Esophagus muscularis mucosa (tissue), 4 donors: ENCODE data around the gene KLHL42. TPM values are rescaled to one million over a fixed set of nuclear protein-coding genes. Genes with fewer than 3 reads are reported as not detected.

Experiments
- DNase-seq: peaks from one replicate; pipeline ENCODE4 v3.0.0-alpha.2; 2017; ENCODE audit errors: extremely low spot score
- H3K27ac ChIP-seq, 4 donors: fragments of 200-600 bp; sonication (generic); replicated peaks in 1 of 4; 1 replicate in 3 of 4; 2 replicates in 1 of 4; pipeline ENCODE4 v1.5.1; 2016 to 2019; ENCODE audit warnings: mild to moderate bottlenecking in 1 of 4
- H3K27me3 ChIP-seq, 4 donors: fragments of 200-600 bp; sonication (generic); one replicate each; pipeline versions ENCODE4 v1.5.1 to v1.6.0; 2016 to 2019
- H3K36me3 ChIP-seq, 4 donors: fragments of 200-600 bp; sonication (generic); one replicate each; pipeline ENCODE4 v1.5.1; 2016 to 2019
- H3K4me1 ChIP-seq, 4 donors: fragments of 200-600 bp; sonication (generic); one replicate each; pipeline ENCODE4 v1.5.1; 2016 to 2019
- H3K4me3 ChIP-seq, 4 donors: fragments of 200-600 bp; sonication (generic); 1 replicate in 2 of 4; 2 replicates in 2 of 4; pipeline ENCODE4 v1.5.1; 2016 to 2019; ENCODE audit warnings: mild to moderate bottlenecking in 4 of 4, moderate library complexity in 1 of 4
- H3K9me3 ChIP-seq, 4 donors: fragments of 200-600 bp; sonication (generic); 1 replicate in 3 of 4; 2 replicates in 1 of 4; pipeline ENCODE4 v1.5.1; 2016 to 2019
- CTCF ChIP-seq, 3 experiments: fragments of 200-600 bp in 2 of 3; fragments of 450-650 bp in 1 of 3; sonication (generic) in 2 of 3; IDR thresholded peaks; one replicate each; pipeline ENCODE4 v1.5.1; 2017 to 2019; ENCODE audit warnings: antibody characterized with exemption in 3 of 3, mild to moderate bottlenecking in 2 of 3, moderate library complexity in 1 of 3
- EP300 ChIP-seq: sonication (generic); formaldehyde crosslinking; IDR thresholded peaks from one replicate; pipeline ENCODE4 v1.6.1; 2017; ENCODE audit warnings: antibody characterized with exemption
- POLR2A ChIP-seq: fragments of 450-650 bp; IDR thresholded peaks from one replicate; pipeline ENCODE4 v1.6.1; 2017; ENCODE audit warnings: antibody characterized with exemption, moderate library complexity, mild to moderate bottlenecking, low read depth
- POLR2AphosphoS5 ChIP-seq, 2 donors: sonication (generic); formaldehyde crosslinking; IDR thresholded peaks; one replicate each; pipeline ENCODE4 v1.6.1; 2017; ENCODE audit warnings: antibody characterized with exemption in 2 of 2
- WGBS: methylation state at CpG from one replicate; pipeline ENCODE4 v1.1.5; 2018; 5-methylcytosine and 5-hydroxymethylcytosine counted together
- intact Hi-C: fragments of 100-400 bp; cut with DNase I; formaldehyde crosslinking; loops from one replicate; pipeline ENCODE4 v1.15.1; 2023
- total RNA-seq, 4 donors: library from RNA; depleted of rRNA; stranded (reverse); fragments of >200 nt; gene quantifications; one replicate each; pipeline versions ENCODE4 v1.1.0 to v1.2.1, GENCODE V29; 2016

KLHL42 gene
- total RNA-seq, 4 donors from 2014 or later: 66.1 to 134 (median 91.0) TPM

DNA sequence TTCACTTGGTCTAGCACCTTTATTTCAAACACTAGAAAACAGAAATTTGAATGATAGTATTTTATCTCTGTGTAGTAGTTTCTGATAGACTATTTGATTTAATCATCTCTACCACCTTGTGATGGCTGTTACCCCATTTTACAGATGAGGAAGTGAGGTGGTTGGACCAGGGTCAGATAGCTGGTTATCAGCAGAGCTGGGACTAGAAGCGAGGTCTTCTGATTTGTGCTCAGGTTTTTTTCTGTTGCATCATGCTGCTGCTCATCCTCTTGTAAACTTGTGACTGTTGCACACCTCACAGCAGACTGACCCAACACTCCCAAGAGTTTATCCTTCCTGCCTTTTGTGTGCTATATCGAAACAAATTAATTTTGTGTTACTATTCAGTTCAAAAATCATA is 10.1 kb downstream of the KLHL42 start:
- 98% methylated on average over 2 of the region's 2 CpGs for WGBS
- intact Hi-C loops: no loop called here
- Histone ChIP-seq H3K27me3 (no peaks in the 10 kb centered on the region), H3K4me1 (peaks cover 0 to 62% (median 51%) of the 10 kb centered on the region in 4 donors), H3K9me3 (no peaks in the 10 kb centered on the region), H3K27ac (no peak overlapping the region), H3K36me3 (peaks cover 11 to 43% (median 35%) of the 10 kb centered on the region in 4 donors), H3K4me3 (no peak overlapping the region)
- DNase-seq: no peak
- TF ChIP-seq CTCF (IDR thresholded peaks at IDR 0.05) (no peak), POLR2A (no peak), POLR2AphosphoS5 (IDR thresholded peaks at IDR 0.05) (no peak), EP300 (no peak)

GRCh38 chr12:27794818-27795584 is 15.0 kb downstream of the KLHL42 start:
- Histone ChIP-seq H3K4me1 (peaks cover 0 to 14% (median 7%) of the 10 kb centered on the region in 4 donors), H3K9me3 (no peaks in the 10 kb centered on the region), H3K4me3 (no peak overlapping the region), H3K27ac (peak overlapping the region in 3 of 4 donors; percentile 10 to 40 (median 20)), H3K27me3 (no peaks in the 10 kb centered on the region), H3K36me3 (peaks cover 23 to 86% (median 76%) of the 10 kb centered on the region in 4 donors)
- no peak for DNase-seq
- intact Hi-C loops: no loop called here
- no peak for TF ChIP-seq CTCF (IDR thresholded peaks at IDR 0.05)
- no peak for TF ChIP-seq EP300
- TF ChIP-seq POLR2A: no peak
- TF ChIP-seq POLR2AphosphoS5 (IDR thresholded peaks at IDR 0.05): no peak
- WGBS: 76% methylated on average over 6 of the region's 6 CpGs

- H3K27ac ChIP-seq: peak overlapping the region in 1 of 4 donors; percentile 23
- TF ChIP-seq POLR2A: no peak
- 79% methylated on average over 7 of the region's 7 CpGs for WGBS
- H3K4me1 ChIP-seq: peaks cover 0 to 5% (median 2%) of the 10 kb centered on the region in 4 donors
- H3K9me3 ChIP-seq: no peaks in the 10 kb centered on the region
- H3K36me3 ChIP-seq: peaks cover 23 to 95% (median 76%) of the 10 kb centered on the region in 4 donors
- intact Hi-C loops: no loop called here
- DNase-seq: no peak
- no peak overlapping the region for H3K4me3 ChIP-seq
- no peaks in the 10 kb centered on the region for H3K27me3 ChIP-seq
These were observed 16.1 kb downstream of the KLHL42 start for GRCh38 chr12:27796128-27796527.

GRCh38 chr12:27797301-27798025 is 17.4 kb downstream of the KLHL42 start:
- Histone ChIP-seq H3K27ac (no peak overlapping the region), H3K36me3 (peaks cover 16 to 91% (median 64%) of the 10 kb centered on the region in 4 donors), H3K9me3 (no peaks in the 10 kb centered on the region), H3K27me3 (no peaks in the 10 kb centered on the region), H3K4me1 (peaks cover 0 to 5% (median 2%) of the 10 kb centered on the region in 4 donors), H3K4me3 (no peak overlapping the region)
- DNase-seq: no peak
- 94% methylated on average over 18 of the region's 24 CpGs for WGBS
- TF ChIP-seq EP300: no peak
- TF ChIP-seq POLR2AphosphoS5 (IDR thresholded peaks at IDR 0.05): no peak
- no peak for TF ChIP-seq CTCF (IDR thresholded peaks at IDR 0.05)
- no peak for TF ChIP-seq POLR2A
- intact Hi-C loops: no loop called here

DNA sequence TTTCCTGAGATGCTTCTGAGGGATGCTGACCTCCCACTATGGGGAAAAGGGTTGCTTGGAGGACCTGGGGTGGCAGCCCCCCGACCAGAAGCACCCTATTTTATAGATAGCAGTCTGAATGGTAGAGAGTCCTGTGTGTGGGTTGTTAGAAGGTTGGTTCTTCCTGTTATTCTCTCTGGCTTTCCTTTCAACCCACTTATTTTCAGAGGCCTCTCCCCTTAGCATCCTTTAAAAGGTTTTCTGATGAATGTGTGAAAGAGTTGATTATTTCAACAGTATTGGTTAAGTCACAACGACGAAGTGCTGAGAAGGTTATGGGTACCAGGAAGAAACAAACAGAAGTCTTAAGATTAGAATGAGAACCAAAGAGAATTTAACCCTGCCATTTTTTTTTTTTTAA is 20.8 kb downstream of the KLHL42 start:
- Histone ChIP-seq H3K27ac (no peak overlapping the region), H3K4me3 (no peak overlapping the region), H3K9me3 (no peaks in the 10 kb centered on the region), H3K27me3 (no peaks in the 10 kb centered on the region), H3K36me3 (peaks cover 12 to 61% (median 36%) of the 10 kb centered on the region in 4 donors), H3K4me1 (peaks cover 0 to 4% (median 0%) of the 10 kb centered on the region in 4 donors)
- DNase-seq: no peak
- intact Hi-C loops: no loop called here
- TF ChIP-seq EP300 (no peak), POLR2A (no peak), CTCF (IDR thresholded peaks at IDR 0.05) (no peak), POLR2AphosphoS5 (IDR thresholded peaks at IDR 0.05) (no peak)
- 94% methylated on average over 3 of the region's 3 CpGs for WGBS
